K562 (cell line): ENCODE results near the gene CCDC28B. TPM values are rescaled to one million over a fixed set of nuclear protein-coding genes. Genes with fewer than 3 reads are reported as not detected.

Experiments
- IRF2 ChIP-seq: sonication (generic); formaldehyde crosslinking; IDR thresholded peaks from 2 replicates; pipeline ENCODE4 v1.8.1; 2022; ENCODE audit warnings: mild to moderate bottlenecking, missing genetic modification reagents
- THAP12 ChIP-seq: fragments of 250-450 bp; sonication (Bioruptor Pico); IDR thresholded peaks from 2 replicates; pipeline ENCODE4 v1.9.0; 2021; ENCODE audit warnings: mild to moderate bottlenecking, inconsistent platforms
- ZFP1 ChIP-seq: fragments of 450-650 bp; formaldehyde crosslinking; IDR thresholded peaks from 2 replicates; pipeline ENCODE4 v1.4.0; 2020; ENCODE audit warnings: mild to moderate bottlenecking, mixed read lengths
- ZNF263 ChIP-seq: sonication (generic); formaldehyde crosslinking; IDR thresholded peaks from 2 replicates; pipeline ENCODE4 v1.8.0; 2022; ENCODE audit warnings: mild to moderate bottlenecking, missing genetic modification reagents, borderline replicate concordance
- ZNF384 ChIP-seq: IDR thresholded peaks from 2 replicates; pipeline ENCODE4 v1.6.1; 2012; ENCODE audit warnings: low read depth, low read length, improper control_type of control experiment
- ZNF695 ChIP-seq: fragments of 450-650 bp; formaldehyde crosslinking; IDR thresholded peaks from 2 replicates; pipeline ENCODE4 v1.4.0; 2020; ENCODE audit warnings: mild to moderate bottlenecking, moderate library complexity
- ZZZ3 ChIP-seq: fragments of 450-650 bp; IDR thresholded peaks from 2 replicates; pipeline ENCODE4 v1.6.1; 2016; ENCODE audit warnings: antibody characterized with exemption, mild to moderate bottlenecking, moderate library complexity
- polyA plus RNA-seq, 8 experiments: library from polyadenylated mRNA; depleted of rRNA in 4 of 8; stranded (reverse) in 5 of 8; unstranded in 3 of 8; fragments of >200 nt; fragmentation: Nextera tagmentation in 2 of 8; fragmentation: Illumina TruSeq in 1 of 8; extraction: Ambion mirVana in 2 of 8; extraction: Trizol in 1 of 8; gene quantifications; 2 replicates each; pipeline versions ENCODE4 v1.2.1 to v1.2.3, GENCODE V29; 2011 to 2014; ENCODE audit warnings: inconsistent platforms in 1 of 8, missing spikeins in 1 of 8
- total RNA-seq, 7 experiments: library from RNA; depleted of rRNA in 6 of 7; stranded (reverse); fragments of >200 nt in 6 of 7; fragmentation: Illumina TruSeq in 2 of 7; extraction: Trizol in 2 of 7; gene quantifications; 2 replicates each; pipeline versions ENCODE4 v1.2.1 to v1.2.3, GENCODE V29; 2011 to 2021; ENCODE audit warnings: low replicate concordance in 1 of 7

The CCDC28B gene
- total and polyA plus RNA-seq, 9 of the 15 experiments (the other 6 are each of a cell fraction or from before 2014, with no cell fraction given), result 5.7 to 54.5 (median 31.7) TPM

DNA sequence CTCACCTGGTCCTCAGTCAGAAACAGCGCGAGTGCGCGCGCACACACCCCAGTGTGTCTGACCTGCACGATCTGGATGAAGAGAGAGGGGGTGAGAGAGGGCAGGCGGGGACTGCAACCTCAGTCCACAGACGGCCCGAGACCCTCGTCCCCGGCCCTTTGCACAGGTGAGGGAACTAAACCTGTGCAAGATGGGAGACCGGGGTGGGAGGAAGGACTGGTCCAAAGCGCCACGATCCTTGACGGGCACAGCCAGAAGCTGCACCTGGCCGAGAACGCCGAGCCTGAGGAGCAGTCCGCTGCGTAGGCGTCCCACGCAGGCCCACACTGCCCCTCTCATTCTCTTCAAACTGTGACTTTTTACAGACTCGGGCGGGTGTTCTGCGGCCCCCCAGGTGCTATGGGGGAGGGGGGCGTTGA is 4.6 kb downstream of the CCDC28B start (continued):
- TF ChIP-seq ZNF263 (CRISPR knock-in tag) (no peak), ZZZ3 (no peak), ZNF384 (no peak), IRF2 (0 out of 2 replicates have a peak, but pooled peaks have one; percentile 64), ZNF695 (CRISPR knock-in tag) (peak; percentile 8; the same call in 1 of the 2 replicates), THAP12 (CRISPR knock-in tag) (peak; percentile 46; the same call in 1 of the 2 replicates), ZFP1 (CRISPR knock-in tag) (no peak)
